Sigmoid colon (tissue), 7 donors: ENCODE data around the gene FXYD7. TPM values are rescaled to one million over a fixed set of nuclear protein-coding genes. Genes with fewer than 3 reads are reported as not detected.

ENCODE experiments used
- DNase-seq: peaks from one replicate; pipeline ENCODE4 v3.0.0-alpha.2; 2019
- H3K27ac ChIP-seq, 4 donors: fragments of 200-600 bp; sonication (generic); one replicate each; pipeline ENCODE4 v1.5.1; 2016 to 2019; ENCODE audit warnings: mild to moderate bottlenecking in 1 of 4
- H3K27me3 ChIP-seq, 3 donors: fragments of 200-600 bp; sonication (generic); one replicate each; pipeline ENCODE4 v1.5.1; 2019; ENCODE audit warnings: mild to moderate bottlenecking in 1 of 3
- H3K36me3 ChIP-seq, 4 donors: fragments of 200-600 bp; sonication (generic); one replicate each; pipeline ENCODE4 v1.5.1; 2016 to 2019
- H3K4me1 ChIP-seq, 4 donors: fragments of 200-600 bp; sonication (generic); one replicate each; pipeline ENCODE4 v1.5.1; 2017 to 2019
- H3K4me3 ChIP-seq, 4 donors: fragments of 200-600 bp; sonication (generic); one replicate each; pipeline ENCODE4 v1.5.1; 2017 to 2019; ENCODE audit warnings: mild to moderate bottlenecking in 2 of 4, moderate library complexity in 1 of 4
- H3K9me3 ChIP-seq, 4 donors: fragments of 200-600 bp in 3 of 4; sonication (generic) in 3 of 4; one replicate each; pipeline versions ENCODE4 v1.5.1 to v1.6.1; 2013 to 2019
- EP300 ChIP-seq, 4 donors: sonication (generic); formaldehyde crosslinking; IDR thresholded peaks; one replicate each; pipeline ENCODE4 v1.6.1; 2017; ENCODE audit warnings: antibody characterized with exemption in 4 of 4
- POLR2A ChIP-seq, 2 donors: fragments of 450-650 bp; IDR thresholded peaks; one replicate each; pipeline ENCODE4 v1.6.1; 2016; ENCODE audit warnings: antibody characterized with exemption in 2 of 2, mild to moderate bottlenecking in 2 of 2, moderate library complexity in 2 of 2
- POLR2AphosphoS5 ChIP-seq, 4 donors: sonication (generic); formaldehyde crosslinking; IDR thresholded peaks; one replicate each; pipeline ENCODE4 v1.6.1; 2017; ENCODE audit warnings: antibody characterized with exemption in 4 of 4
- WGBS, 2 donors: extraction: QIAGEN DNeasy Blood & Tissue Kit; methylation state at CpG; one replicate each; pipeline ENCODE4 v1.1.7; 2013; 5-methylcytosine and 5-hydroxymethylcytosine counted together
- intact Hi-C: fragments of 100-400 bp; cut with DNase I; formaldehyde crosslinking; loops from one replicate; pipeline ENCODE4 v1.15.1; 2023
- polyA plus RNA-seq, 3 donors: library from polyadenylated mRNA; stranded (reverse); fragments of 200-250 nt; gene quantifications; one replicate each; pipeline ENCODE4 v1.2.3, GENCODE V29; 2013
- total RNA-seq, 4 donors: library from RNA; depleted of rRNA; stranded (reverse); fragments of >200 nt; gene quantifications; one replicate each; pipeline ENCODE4 v1.1.0, GENCODE V29; 2016
- TF ChIP-seq, protein P1 (sequence below), 4 experiments: fragments of 450-650 bp in 3 of 4; fragments of 200-600 bp in 1 of 4; IDR thresholded peaks; one replicate each; pipeline ENCODE4 v1.5.1; 2016 to 2019; ENCODE audit warnings: antibody characterized with exemption in 4 of 4, mild to moderate bottlenecking in 3 of 4, moderate library complexity in 2 of 4
- donor health status: healthy with polysubstance abuse.
- donor health status: Bipolar disorder and iron deficiency.
- donor health status: healthy.

The FXYD7 gene
- total and polyA plus RNA-seq, 7 donors, result 1.7 to 3.3 TPM; not detected in 5

DNA sequence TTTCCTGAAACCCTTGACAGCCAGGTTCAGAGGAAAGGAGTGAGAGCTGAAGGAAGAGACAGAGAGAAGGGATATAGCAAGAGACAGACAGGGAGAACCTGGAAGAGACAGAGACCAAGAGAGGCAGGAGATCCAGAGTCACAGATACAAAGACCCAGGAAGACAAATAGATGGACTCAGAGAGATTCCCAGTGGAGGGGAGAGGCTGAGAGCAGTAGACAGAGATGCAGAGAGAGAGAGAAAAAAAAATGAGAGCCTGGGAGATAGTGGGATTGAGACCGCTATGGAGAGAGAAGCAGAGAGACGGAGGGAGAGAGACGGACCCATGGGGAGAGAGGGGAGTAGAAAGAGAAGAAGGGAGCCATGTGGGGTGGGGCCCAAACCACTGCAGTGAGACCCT lies 763 bp downstream of the FXYD7 start:
- H3K27ac ChIP-seq, result no peak overlapping the region
- 29 to 56% methylated on average over 3 of the region's 3 CpGs for WGBS, 2 donors
- H3K4me1 ChIP-seq, result peaks cover 0 to 42% (median 30%) of the 10 kb centered on the region in 4 donors
- DNase-seq, result no peak
- H3K9me3 ChIP-seq, result no peaks in the 10 kb centered on the region
- no peak overlapping the region for H3K4me3 ChIP-seq
- H3K27me3 ChIP-seq, result peaks cover 26 to 70% (median 32%) of the 10 kb centered on the region in 3 donors
- H3K36me3 ChIP-seq, result no peaks in the 10 kb centered on the region
- no peak for TF ChIP-seq POLR2A (IDR thresholded peaks at IDR 0.05)
- TF ChIP-seq POLR2AphosphoS5 (IDR thresholded peaks at IDR 0.05), result no peak
- no peak for TF ChIP-seq EP300 (IDR thresholded peaks at IDR 0.05)
- TF ChIP-seq, protein P1, sequence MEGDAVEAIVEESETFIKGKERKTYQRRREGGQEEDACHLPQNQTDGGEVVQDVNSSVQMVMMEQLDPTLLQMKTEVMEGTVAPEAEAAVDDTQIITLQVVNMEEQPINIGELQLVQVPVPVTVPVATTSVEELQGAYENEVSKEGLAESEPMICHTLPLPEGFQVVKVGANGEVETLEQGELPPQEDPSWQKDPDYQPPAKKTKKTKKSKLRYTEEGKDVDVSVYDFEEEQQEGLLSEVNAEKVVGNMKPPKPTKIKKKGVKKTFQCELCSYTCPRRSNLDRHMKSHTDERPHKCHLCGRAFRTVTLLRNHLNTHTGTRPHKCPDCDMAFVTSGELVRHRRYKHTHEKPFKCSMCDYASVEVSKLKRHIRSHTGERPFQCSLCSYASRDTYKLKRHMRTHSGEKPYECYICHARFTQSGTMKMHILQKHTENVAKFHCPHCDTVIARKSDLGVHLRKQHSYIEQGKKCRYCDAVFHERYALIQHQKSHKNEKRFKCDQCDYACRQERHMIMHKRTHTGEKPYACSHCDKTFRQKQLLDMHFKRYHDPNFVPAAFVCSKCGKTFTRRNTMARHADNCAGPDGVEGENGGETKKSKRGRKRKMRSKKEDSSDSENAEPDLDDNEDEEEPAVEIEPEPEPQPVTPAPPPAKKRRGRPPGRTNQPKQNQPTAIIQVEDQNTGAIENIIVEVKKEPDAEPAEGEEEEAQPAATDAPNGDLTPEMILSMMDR (IDR thresholded peaks at IDR 0.05), result no peak
- intact Hi-C loops, result loop anchor here (5.0 to 10.0 kb wide), 2 partner anchors 77 to 121 kb away; partner anchors contain the start of gene USF2

DNA sequence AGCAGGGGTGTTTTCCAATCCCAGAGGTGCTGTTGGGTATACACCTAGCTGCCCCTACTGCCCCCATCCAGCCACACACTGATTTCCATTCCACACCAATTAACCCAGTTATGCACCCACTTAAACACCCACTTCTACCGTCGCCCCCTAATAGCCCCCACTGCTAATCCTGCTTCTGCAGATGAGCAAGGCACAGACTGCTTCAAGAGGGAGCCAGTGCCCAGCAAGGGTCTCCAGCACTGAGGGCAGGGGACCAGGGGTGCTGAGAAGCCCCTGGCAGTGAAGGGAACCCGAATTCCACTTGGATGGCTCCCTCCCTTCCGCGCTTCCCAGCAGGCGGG lies 1.2 kb downstream of the FXYD7 start:
- DNase-seq, result no peak
- Histone ChIP-seq H3K4me3 (no peak overlapping the region), H3K27me3 (peaks cover 24 to 69% (median 31%) of the 10 kb centered on the region in 3 donors), H3K4me1 (peaks cover 0 to 40% (median 30%) of the 10 kb centered on the region in 4 donors), H3K36me3 (no peaks in the 10 kb centered on the region), H3K27ac (no peak overlapping the region), H3K9me3 (no peaks in the 10 kb centered on the region)
- 23 to 42% methylated on average over 6 of the region's 6 CpGs for WGBS, 2 donors
- TF ChIP-seq, protein P1 (IDR thresholded peaks at IDR 0.05), result no peak
- no peak for TF ChIP-seq EP300 (IDR thresholded peaks at IDR 0.05)
- no peak for TF ChIP-seq POLR2A (IDR thresholded peaks at IDR 0.05)
- no peak for TF ChIP-seq POLR2AphosphoS5 (IDR thresholded peaks at IDR 0.05)
- intact Hi-C loops, result loop anchor here (5.0 to 10.0 kb wide), 2 partner anchors 77 to 121 kb away; partner anchors contain the start of gene USF2

DNA sequence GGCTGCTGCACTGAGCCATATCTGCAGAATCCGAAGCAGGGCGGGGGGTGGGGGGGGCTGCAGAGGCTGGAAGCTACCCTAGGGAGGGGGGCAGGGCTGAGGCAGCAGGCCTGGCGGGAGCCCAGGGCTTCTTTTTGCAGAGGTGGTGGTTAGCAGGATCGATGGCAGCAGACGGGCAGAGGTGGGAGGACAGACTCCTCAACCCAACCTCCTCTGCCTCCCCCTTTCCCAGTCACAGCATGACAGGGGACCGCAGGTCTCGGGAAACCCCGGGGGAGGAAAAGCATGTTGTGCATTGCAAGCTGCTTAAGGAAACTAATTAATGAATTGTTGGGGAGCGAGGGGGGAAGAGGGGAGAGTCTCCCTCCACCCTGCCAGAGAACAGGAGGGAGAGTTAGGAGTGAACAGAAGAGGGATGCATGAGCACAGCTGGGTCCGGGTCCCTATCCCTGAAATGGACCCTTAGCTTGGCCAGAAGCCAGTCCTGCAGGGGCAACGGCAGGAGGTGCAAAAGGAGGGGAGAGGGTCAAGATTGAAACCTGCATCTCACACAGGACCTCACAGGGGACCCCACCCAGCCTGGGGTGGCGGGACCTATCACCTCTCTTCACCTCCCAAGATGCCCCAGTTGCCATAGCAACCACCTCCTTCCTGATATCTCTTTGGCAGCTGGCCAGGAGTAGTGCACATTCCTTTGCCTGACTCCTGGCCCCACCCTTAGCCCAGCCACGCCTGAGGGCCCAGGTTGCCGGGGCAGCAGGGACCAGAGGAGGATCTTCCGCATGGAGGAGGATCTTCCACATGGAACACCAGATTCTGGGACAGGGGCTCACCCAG lies 1.8 kb downstream of the FXYD7 start:
- TF ChIP-seq POLR2AphosphoS5 (IDR thresholded peaks at IDR 0.05) (no peak), POLR2A (IDR thresholded peaks at IDR 0.05) (no peak), EP300 (IDR thresholded peaks at IDR 0.05) (no peak)
- TF ChIP-seq, protein P1 (IDR thresholded peaks at IDR 0.05), result no peak
- H3K9me3 ChIP-seq, result no peaks in the 10 kb centered on the region
- H3K27ac ChIP-seq, result no peak overlapping the region
- DNase-seq, result no peak
- peaks cover 0 to 34% (median 30%) of the 10 kb centered on the region in 4 donors for H3K4me1 ChIP-seq
- no peaks in the 10 kb centered on the region for H3K36me3 ChIP-seq
- H3K4me3 ChIP-seq, result no peak overlapping the region
- H3K27me3 ChIP-seq, result peaks cover 20 to 69% (median 31%) of the 10 kb centered on the region in 3 donors
- 10 to 28% methylated on average over 15 of the region's 15 CpGs for WGBS, 2 donors
- intact Hi-C loops, result loop anchor here (5.0 to 10.0 kb wide), 2 partner anchors 78 to 120 kb away; partner anchors contain the start of gene USF2

DNA sequence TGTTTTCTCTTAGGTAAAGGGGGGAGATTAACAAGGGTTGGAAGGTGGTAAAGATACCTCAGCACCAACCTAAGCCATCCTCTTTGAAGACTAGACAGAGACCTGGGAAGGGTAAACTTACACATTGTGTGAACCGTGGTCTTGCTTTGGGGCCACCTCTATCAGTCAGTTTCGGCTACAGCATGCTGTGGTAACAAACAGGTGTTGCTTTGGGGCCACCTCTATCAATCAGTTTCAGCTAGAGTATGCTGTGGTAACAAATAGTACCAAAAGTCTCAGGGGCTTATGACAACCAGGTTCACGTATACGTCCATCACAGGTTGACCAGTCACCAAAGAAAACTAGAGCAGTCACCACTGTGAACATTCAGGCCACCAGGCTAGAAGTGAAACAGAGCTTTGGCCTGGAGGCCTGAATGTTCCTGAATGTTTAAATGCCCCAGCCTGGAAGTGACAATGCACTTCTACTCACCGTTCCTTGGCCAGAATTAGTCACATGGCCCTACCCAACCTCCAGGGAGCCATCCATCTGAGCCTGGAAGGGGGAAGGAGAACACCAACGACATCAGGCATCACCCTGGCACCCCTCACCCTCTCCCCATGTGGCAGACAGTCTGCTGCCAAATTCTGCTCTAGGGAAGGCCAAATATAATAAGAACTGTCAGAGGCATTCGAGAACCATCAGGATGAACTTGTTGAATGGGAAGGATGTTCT lies 3.8 kb downstream of the FXYD7 start:
- DNase-seq, result no peak
- TF ChIP-seq POLR2AphosphoS5 (IDR thresholded peaks at IDR 0.05), result no peak
- no peak for TF ChIP-seq POLR2A (IDR thresholded peaks at IDR 0.05)
- TF ChIP-seq EP300 (IDR thresholded peaks at IDR 0.05), result no peak
- TF ChIP-seq, protein P1 (IDR thresholded peaks at IDR 0.05), result no peak
- no peaks in the 10 kb centered on the region for H3K36me3 ChIP-seq
- H3K4me1 ChIP-seq, result peaks cover 0 to 15% (median 14%) of the 10 kb centered on the region in 4 donors
- H3K4me3 ChIP-seq, result no peak overlapping the region
- WGBS, 2 donors, result 76 to 77% methylated on average over 7 of the region's 7 CpGs
- H3K27me3 ChIP-seq, result peaks cover 15 to 61% (median 28%) of the 10 kb centered on the region in 3 donors
- intact Hi-C loops, result loop anchor here (10.0 kb wide), 1 partner anchor 118 kb away; the partner anchor contains the start of gene USF2
- no peak overlapping the region for H3K27ac ChIP-seq
- H3K9me3 ChIP-seq, result no peaks in the 10 kb centered on the region
